ENCODE measurements around the gene TM9SF2. TPM values are rescaled to one million over a fixed set of nuclear protein-coding genes. Genes with fewer than 3 reads are reported as not detected.
"Not testable (repeated sequence)": the region's sequence is repeated elsewhere in the genome, so short reads cannot be mapped to it uniquely, and the experiment has no call there.

TM9SF2 gene
- total RNA-seq, 1 donor from 2014 or later, result 122 TPM

- H3K9me3 Mint-ChIP-seq (ENCODE audit: unreplicated experiment), result peaks cover under 1% of the 10 kb centered on the region
- DNase-seq (ENCODE audit: extremely low spot score, unreplicated experiment), result no peak
- H3K27me3 Mint-ChIP-seq (ENCODE audit: unreplicated experiment), result peaks cover 15% of the 10 kb centered on the region
- H3K4me3 Mint-ChIP-seq (ENCODE audit: unreplicated experiment), result no peak overlapping the region
- H3K4me1 Mint-ChIP-seq (ENCODE audit: unreplicated experiment), result peaks cover 5% of the 10 kb centered on the region
- no peak for TF ChIP-seq CTCF (IDR thresholded peaks at IDR 0.05)
- no peaks in the 10 kb centered on the region for H3K36me3 Mint-ChIP-seq (ENCODE audit: unreplicated experiment)
- H3K27ac Mint-ChIP-seq (ENCODE audit: unreplicated experiment), result no peak overlapping the region
These were observed 19.9 kb upstream of the TM9SF2 start for GRCh38 chr13:99481366-99481765.

- peaks cover 4% of the 10 kb centered on the region for H3K9me3 Mint-ChIP-seq (ENCODE audit: unreplicated experiment)
- H3K27ac Mint-ChIP-seq (ENCODE audit: unreplicated experiment), result no peak overlapping the region
- peaks cover 25% of the 10 kb centered on the region for H3K27me3 Mint-ChIP-seq (ENCODE audit: unreplicated experiment)
- TF ChIP-seq CTCF (IDR thresholded peaks at IDR 0.05), result no peak
- H3K4me3 Mint-ChIP-seq (ENCODE audit: unreplicated experiment), result no peak overlapping the region
- no peak for DNase-seq (ENCODE audit: extremely low spot score, unreplicated experiment)
- no peaks in the 10 kb centered on the region for H3K36me3 Mint-ChIP-seq (ENCODE audit: unreplicated experiment)
- H3K4me1 Mint-ChIP-seq (ENCODE audit: unreplicated experiment), result peaks cover 5% of the 10 kb centered on the region
These were observed 16.8 kb upstream of the TM9SF2 start for GRCh38 chr13:99484473-99484872.

GRCh38 chr13:99486996-99487395 lies 14.3 kb upstream of the TM9SF2 start:
- H3K4me3 Mint-ChIP-seq (ENCODE audit: unreplicated experiment), result no peak overlapping the region
- no peak for DNase-seq (ENCODE audit: extremely low spot score, unreplicated experiment)
- no peaks in the 10 kb centered on the region for H3K4me1 Mint-ChIP-seq (ENCODE audit: unreplicated experiment)
- TF ChIP-seq CTCF (IDR thresholded peaks at IDR 0.05), result no peak
- peaks cover 4% of the 10 kb centered on the region for H3K9me3 Mint-ChIP-seq (ENCODE audit: unreplicated experiment)
- no peak overlapping the region for H3K27ac Mint-ChIP-seq (ENCODE audit: unreplicated experiment)
- H3K27me3 Mint-ChIP-seq (ENCODE audit: unreplicated experiment), result peaks cover 25% of the 10 kb centered on the region
- H3K36me3 Mint-ChIP-seq (ENCODE audit: unreplicated experiment), result no peaks in the 10 kb centered on the region

GRCh38 chr13:99489028-99489427 lies 12.2 kb upstream of the TM9SF2 start:
- Mint-ChIP-seq H3K27me3 (ENCODE audit: unreplicated experiment) (peaks cover 24% of the 10 kb centered on the region), H3K4me3 (ENCODE audit: unreplicated experiment) (no peak overlapping the region), H3K4me1 (ENCODE audit: unreplicated experiment) (no peaks in the 10 kb centered on the region), H3K9me3 (ENCODE audit: unreplicated experiment) (peaks cover 4% of the 10 kb centered on the region), H3K27ac (ENCODE audit: unreplicated experiment) (no peak overlapping the region), H3K36me3 (ENCODE audit: unreplicated experiment) (no peaks in the 10 kb centered on the region)
- TF ChIP-seq CTCF (IDR thresholded peaks at IDR 0.05), result no peak
- no peak for DNase-seq (ENCODE audit: extremely low spot score, unreplicated experiment)

GRCh38 chr13:99491750-99492149 lies 9.5 kb upstream of the TM9SF2 start:
- not testable (repeated sequence) for H3K27ac Mint-ChIP-seq (ENCODE audit: unreplicated experiment); H3K36me3 Mint-ChIP-seq (ENCODE audit: unreplicated experiment); H3K4me3 Mint-ChIP-seq (ENCODE audit: unreplicated experiment); DNase-seq (ENCODE audit: extremely low spot score, unreplicated experiment); H3K9me3 Mint-ChIP-seq (ENCODE audit: unreplicated experiment); H3K4me1 Mint-ChIP-seq (ENCODE audit: unreplicated experiment)
- H3K27me3 Mint-ChIP-seq (ENCODE audit: unreplicated experiment), result peaks cover 12% of the 10 kb centered on the region

All from osteocyte (in vitro differentiated cells).